ENCODE results near the gene CXCL5. TPM values are rescaled to one million over a fixed set of nuclear protein-coding genes. Genes with fewer than 3 reads are reported as not detected.

Gene CXCL5
- total RNA-seq, 1 donor from 2014 or later, result not detected

DNA sequence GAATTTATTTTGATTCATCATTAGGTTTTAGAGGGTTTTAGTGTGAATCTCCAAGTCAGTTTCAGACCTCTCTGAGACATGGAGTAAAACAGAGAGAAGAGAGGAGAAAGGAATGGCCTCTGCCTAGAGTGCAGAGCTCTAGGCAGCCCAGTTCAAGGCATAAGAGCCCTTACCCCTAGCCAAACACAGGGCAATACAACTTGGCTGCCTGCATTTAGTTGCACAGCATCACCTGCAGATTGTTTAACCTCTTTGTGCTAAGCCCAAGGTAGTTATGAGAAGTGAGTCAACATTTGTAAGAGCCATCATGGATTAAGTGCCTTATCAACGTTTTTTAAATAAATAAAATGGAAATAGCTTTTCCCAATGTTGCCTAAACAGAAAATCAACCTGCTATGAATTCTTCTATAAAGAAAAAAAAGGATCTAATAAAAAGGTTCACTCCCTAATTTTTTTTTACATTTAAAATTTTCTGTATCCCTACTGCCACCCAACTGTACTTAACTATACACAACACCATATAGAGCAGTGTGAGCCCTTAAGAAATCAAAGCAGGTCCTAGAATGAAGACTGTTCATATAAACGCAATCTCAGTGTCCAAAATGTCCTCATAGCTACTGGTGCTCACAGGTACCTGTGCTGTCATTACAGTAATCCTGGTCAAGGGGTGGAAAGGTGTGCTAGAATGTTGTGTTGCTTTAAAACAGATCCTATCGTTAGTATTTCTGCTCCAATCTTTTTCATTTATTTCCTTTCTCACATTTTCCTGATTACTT, 52.6 kb downstream of the CXCL5 start:
- H3K4me1 Mint-ChIP-seq, result no peaks in the 10 kb centered on the region
- DNase-seq, result no peak
- H3K4me3 Mint-ChIP-seq, result no peak overlapping the region
- peaks cover 32% of the 10 kb centered on the region for H3K27me3 Mint-ChIP-seq
- H3K36me3 Mint-ChIP-seq (ENCODE audit: low read depth), result no peaks in the 10 kb centered on the region
- H3K27ac Mint-ChIP-seq, result no peak overlapping the region
- H3K9me3 Mint-ChIP-seq, result no peaks in the 10 kb centered on the region
- intact Hi-C loops (cut with micrococcal nuclease), result no loop called here

Other genes with a start within 250 kb of the CXCL5 start
- gene CXCL6, start 162.0 kb downstream of the CXCL5 start, total RNA-seq, result not detected in 2 replicates
- not detected in 2 replicates for gene PF4V1, start 145.4 kb downstream of the CXCL5 start, total RNA-seq
- not detected in 2 replicates for gene CXCL1, start 129.3 kb downstream of the CXCL5 start, total RNA-seq
- gene PF4, start 16.6 kb downstream of the CXCL5 start, total RNA-seq, result not detected in 2 replicates
- gene PPBP, start 10.5 kb downstream of the CXCL5 start, total RNA-seq, result not detected in 2 replicates
- gene CXCL3, start 40.0 kb upstream of the CXCL5 start, total RNA-seq, result not detected in 2 replicates
- gene CXCL2, start 100.5 kb upstream of the CXCL5 start, total RNA-seq, result not detected in 2 replicates
- 9.4 and 10.0 TPM in 2 replicates for gene MTHFD2L, start 159.4 kb upstream of the CXCL5 start, total RNA-seq